ENCODE data around the gene CLMN. TPM values are rescaled to one million over a fixed set of nuclear protein-coding genes. Genes with fewer than 3 reads are reported as not detected.
A peak's percentile ranks its signal among the peaks of the same experiment; 100 is the strongest.

CLMN gene
- polyA plus RNA-seq, 3 donors: 22.0 to 33.7 (median 23.2) TPM

DNA sequence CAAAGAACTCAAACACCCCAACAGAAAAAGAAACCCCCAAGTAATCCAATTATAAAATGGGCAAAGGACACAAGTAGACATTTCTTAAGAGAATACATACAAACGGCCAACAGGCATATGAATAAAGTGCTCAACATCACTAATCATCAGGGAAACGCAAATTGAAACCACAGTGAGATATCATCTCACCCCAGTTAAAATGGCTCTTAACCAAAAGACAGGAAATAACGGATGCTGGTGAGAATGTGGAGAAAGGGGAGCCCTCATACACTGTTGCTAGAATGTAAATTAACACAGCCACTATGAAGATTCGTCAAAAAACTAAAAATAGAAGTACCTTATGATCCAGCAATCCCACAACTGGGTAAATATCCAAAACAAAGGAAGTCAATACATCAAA lies 52.4 kb downstream of the CLMN start:
- H2AFZ ChIP-seq (ENCODE audit: insufficient read depth, low read depth, low read length, poor library complexity, severe bottlenecking): no peak overlapping the region
- H3K9me3 Mint-ChIP-seq: peaks cover 0 to 2% (median 0%) of the 10 kb centered on the region in 7 donors
- H3K27ac ChIP-seq (ENCODE audit: low read depth in 1 of 2, low read length in 2 of 2): no peak overlapping the region
- H3K4me1 Mint-ChIP-seq: peaks cover 30% of the 10 kb centered on the region
- H3K4me3 Mint-ChIP-seq: no peak overlapping the region
- no peak overlapping the region for H3K4me3 ChIP-seq (replicated peaks in 1 of 3; ENCODE audit: low read depth in 2 of 3, low read length in 3 of 3)
- H3K4me1 ChIP-seq (ENCODE audit: control insufficient read depth in 1 of 2, insufficient read depth in 2 of 2, low read length in 2 of 2): peaks cover 12 to 17% of the 10 kb centered on the region in 2 donors
- no peak for DNase-seq
- intact Hi-C loops (cut with micrococcal nuclease): no loop called here
- H3K36me3 Mint-ChIP-seq: peaks cover 0 to 6% of the 10 kb centered on the region in 2 donors
- TF ChIP-seq, protein P1, sequence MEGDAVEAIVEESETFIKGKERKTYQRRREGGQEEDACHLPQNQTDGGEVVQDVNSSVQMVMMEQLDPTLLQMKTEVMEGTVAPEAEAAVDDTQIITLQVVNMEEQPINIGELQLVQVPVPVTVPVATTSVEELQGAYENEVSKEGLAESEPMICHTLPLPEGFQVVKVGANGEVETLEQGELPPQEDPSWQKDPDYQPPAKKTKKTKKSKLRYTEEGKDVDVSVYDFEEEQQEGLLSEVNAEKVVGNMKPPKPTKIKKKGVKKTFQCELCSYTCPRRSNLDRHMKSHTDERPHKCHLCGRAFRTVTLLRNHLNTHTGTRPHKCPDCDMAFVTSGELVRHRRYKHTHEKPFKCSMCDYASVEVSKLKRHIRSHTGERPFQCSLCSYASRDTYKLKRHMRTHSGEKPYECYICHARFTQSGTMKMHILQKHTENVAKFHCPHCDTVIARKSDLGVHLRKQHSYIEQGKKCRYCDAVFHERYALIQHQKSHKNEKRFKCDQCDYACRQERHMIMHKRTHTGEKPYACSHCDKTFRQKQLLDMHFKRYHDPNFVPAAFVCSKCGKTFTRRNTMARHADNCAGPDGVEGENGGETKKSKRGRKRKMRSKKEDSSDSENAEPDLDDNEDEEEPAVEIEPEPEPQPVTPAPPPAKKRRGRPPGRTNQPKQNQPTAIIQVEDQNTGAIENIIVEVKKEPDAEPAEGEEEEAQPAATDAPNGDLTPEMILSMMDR (IDR thresholded peaks at IDR 0.05): no peak
- no peaks in the 10 kb centered on the region for H3K9me3 ChIP-seq (replicated peaks in 1 of 2; ENCODE audit: control insufficient read depth in 1 of 2, insufficient read depth in 1 of 2, low read length in 2 of 2)
- H3K79me2 ChIP-seq (ENCODE audit: insufficient read depth, low read length): no peaks in the 10 kb centered on the region
- H3K9ac ChIP-seq (ENCODE audit: insufficient read depth, low read length, poor library complexity, severe bottlenecking): no peak overlapping the region
- WGBS (ENCODE audit: insufficient coverage): no CpG with 5 or more reads among the region's 4 CpGs
- peak overlapping the region in 2 of 7 donors; percentile 18 to 20 for H3K27ac Mint-ChIP-seq
- H3K27me3 ChIP-seq (ENCODE audit: control insufficient read depth in 2 of 2, insufficient read depth in 2 of 2, low read length in 2 of 2): no peaks in the 10 kb centered on the region
- no peak overlapping the region for H3K4me2 ChIP-seq (replicated peaks; ENCODE audit: extremely low read depth, low read length, poor library complexity, severe bottlenecking)
- H3K36me3 ChIP-seq (replicated peaks in 1 of 2; ENCODE audit: control insufficient read depth in 1 of 2, insufficient read depth in 2 of 2, low read length in 2 of 2): no peaks in the 10 kb centered on the region
- H3K27me3 Mint-ChIP-seq (ENCODE audit: low read depth in 3 of 3): peaks cover 0 to 3% (median 2%) of the 10 kb centered on the region in 3 donors
- peaks cover 68% of the 10 kb centered on the region for H4K20me1 ChIP-seq (ENCODE audit: insufficient read depth, low read length)

DNA sequence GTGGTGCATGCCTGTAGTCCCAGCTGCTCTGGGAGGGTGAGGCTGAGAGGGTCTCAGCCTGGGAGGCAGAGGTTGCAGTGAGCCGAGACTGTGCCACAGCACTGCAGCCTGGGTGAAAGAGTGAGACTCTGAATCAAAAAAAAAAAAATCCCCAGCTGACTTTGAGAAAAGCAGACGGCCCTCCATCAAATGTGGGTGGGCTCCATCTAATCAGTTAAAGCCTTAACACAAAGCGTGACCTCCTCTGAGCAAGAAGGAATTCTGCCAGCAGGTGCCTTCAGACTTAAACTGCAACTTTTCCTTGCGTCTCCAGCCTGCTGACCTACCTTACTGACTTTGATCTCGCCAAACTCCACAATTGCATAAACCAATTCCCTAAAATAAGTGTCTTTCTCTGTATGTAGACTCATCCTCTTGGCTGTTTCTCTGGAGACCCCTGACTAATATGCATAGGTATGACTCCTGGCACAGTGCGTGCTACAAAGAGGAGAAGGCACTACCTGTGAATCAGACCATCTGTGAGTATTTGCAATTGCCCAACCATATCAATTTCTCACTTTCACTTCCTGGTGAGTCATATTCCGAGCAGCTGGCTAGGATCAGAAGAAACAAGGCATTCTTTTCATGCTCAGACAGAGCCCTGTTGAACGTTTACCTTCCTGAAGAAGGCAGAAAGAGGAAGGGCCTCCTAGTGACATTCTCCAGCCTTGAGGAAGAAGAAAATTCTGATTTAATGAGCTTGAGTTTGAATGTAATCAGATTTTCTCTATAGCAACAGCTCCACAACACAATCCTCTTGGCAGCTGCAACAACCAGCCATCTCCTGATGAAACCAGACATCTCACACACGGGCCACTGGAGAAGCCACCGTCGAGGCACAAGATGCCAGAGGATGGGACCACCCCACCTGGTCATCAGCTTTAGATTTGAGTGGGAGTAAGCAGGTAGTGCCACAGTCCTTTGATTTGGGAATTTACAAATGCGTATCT lies 54.3 kb downstream of the CLMN start:
- peaks cover 34% of the 10 kb centered on the region for H3K4me1 Mint-ChIP-seq
- peaks cover 12 to 17% of the 10 kb centered on the region in 2 donors for H3K4me1 ChIP-seq (ENCODE audit: control insufficient read depth in 1 of 2, insufficient read depth in 2 of 2, low read length in 2 of 2)
- H3K27me3 ChIP-seq (ENCODE audit: control insufficient read depth in 2 of 2, insufficient read depth in 2 of 2, low read length in 2 of 2): no peaks in the 10 kb centered on the region
- H3K4me3 ChIP-seq (replicated peaks in 1 of 3; ENCODE audit: low read depth in 2 of 3, low read length in 3 of 3): no peak overlapping the region
- H3K27ac ChIP-seq (ENCODE audit: low read depth in 1 of 2, low read length in 2 of 2): peak overlapping the region; percentile 67 to 76
- no peaks in the 10 kb centered on the region for H3K9me3 ChIP-seq (replicated peaks in 1 of 2; ENCODE audit: control insufficient read depth in 1 of 2, insufficient read depth in 1 of 2, low read length in 2 of 2)
- 53% methylated on average over 4 of the region's 12 CpGs for WGBS (ENCODE audit: insufficient coverage)
- peak overlapping the region; percentile 69 to 95 (median 92) for H3K27ac Mint-ChIP-seq
- H3K9ac ChIP-seq (ENCODE audit: insufficient read depth, low read length, poor library complexity, severe bottlenecking): no peak overlapping the region
- peaks cover 68% of the 10 kb centered on the region for H4K20me1 ChIP-seq (ENCODE audit: insufficient read depth, low read length)
- peak; percentile 84 to 98 (median 90) for DNase-seq
- intact Hi-C loops (cut with micrococcal nuclease): no loop called here
- H3K9me3 Mint-ChIP-seq: peaks cover 0 to 2% (median 0%) of the 10 kb centered on the region in 7 donors
- H3K79me2 ChIP-seq (ENCODE audit: insufficient read depth, low read length): no peaks in the 10 kb centered on the region
- TF ChIP-seq, protein P1 (IDR thresholded peaks at IDR 0.05): no peak
- H3K36me3 ChIP-seq (replicated peaks in 1 of 2; ENCODE audit: control insufficient read depth in 1 of 2, insufficient read depth in 2 of 2, low read length in 2 of 2): no peaks in the 10 kb centered on the region
- peak overlapping the region in 1 of 2 donors; percentile 13 for H3K4me3 Mint-ChIP-seq
- no peak overlapping the region for H3K4me2 ChIP-seq (replicated peaks; ENCODE audit: extremely low read depth, low read length, poor library complexity, severe bottlenecking)
- no peak overlapping the region for H2AFZ ChIP-seq (ENCODE audit: insufficient read depth, low read depth, low read length, poor library complexity, severe bottlenecking)
- peaks cover 0 to 2% (median 2%) of the 10 kb centered on the region in 3 donors for H3K27me3 Mint-ChIP-seq (ENCODE audit: low read depth in 3 of 3)
- peaks cover 0 to 3% of the 10 kb centered on the region in 2 donors for H3K36me3 Mint-ChIP-seq
